Renal cortical epithelial cell (primary cell): ENCODE data around the gene SLC4A9. TPM values are rescaled to one million over a fixed set of nuclear protein-coding genes. Genes with fewer than 3 reads are reported as not detected.
A peak's percentile ranks its signal among the peaks of the same experiment; 100 is the strongest.
"Not testable (repeated sequence)": the region's sequence is repeated elsewhere in the genome, so short reads cannot be mapped to it uniquely, and the experiment has no call there.

Experiments used
- DNase-seq: peaks from one replicate; pipeline ENCODE4 v3.0.0-alpha.2; 2011; ENCODE audit warnings: low read depth
- total RNA-seq: library from RNA; depleted of rRNA; stranded (reverse); fragments of >200 nt; gene quantifications from 2 replicates; pipeline ENCODE4 v1.2.3, GENCODE V29; 2014

Gene SLC4A9
- total RNA-seq, 1 donor from 2014 or later: not detected

GRCh38 chr5:140401362-140402257, 41.6 kb downstream of the SLC4A9 start, which contains the start of gene ANKHD1:
Gene ANKHD1, plus strand, starts transcription at chr5:140401833. Its CDS starts 135 bp downstream, at chr5:140401968.
- DNase-seq: peak; percentile 100

DNA sequence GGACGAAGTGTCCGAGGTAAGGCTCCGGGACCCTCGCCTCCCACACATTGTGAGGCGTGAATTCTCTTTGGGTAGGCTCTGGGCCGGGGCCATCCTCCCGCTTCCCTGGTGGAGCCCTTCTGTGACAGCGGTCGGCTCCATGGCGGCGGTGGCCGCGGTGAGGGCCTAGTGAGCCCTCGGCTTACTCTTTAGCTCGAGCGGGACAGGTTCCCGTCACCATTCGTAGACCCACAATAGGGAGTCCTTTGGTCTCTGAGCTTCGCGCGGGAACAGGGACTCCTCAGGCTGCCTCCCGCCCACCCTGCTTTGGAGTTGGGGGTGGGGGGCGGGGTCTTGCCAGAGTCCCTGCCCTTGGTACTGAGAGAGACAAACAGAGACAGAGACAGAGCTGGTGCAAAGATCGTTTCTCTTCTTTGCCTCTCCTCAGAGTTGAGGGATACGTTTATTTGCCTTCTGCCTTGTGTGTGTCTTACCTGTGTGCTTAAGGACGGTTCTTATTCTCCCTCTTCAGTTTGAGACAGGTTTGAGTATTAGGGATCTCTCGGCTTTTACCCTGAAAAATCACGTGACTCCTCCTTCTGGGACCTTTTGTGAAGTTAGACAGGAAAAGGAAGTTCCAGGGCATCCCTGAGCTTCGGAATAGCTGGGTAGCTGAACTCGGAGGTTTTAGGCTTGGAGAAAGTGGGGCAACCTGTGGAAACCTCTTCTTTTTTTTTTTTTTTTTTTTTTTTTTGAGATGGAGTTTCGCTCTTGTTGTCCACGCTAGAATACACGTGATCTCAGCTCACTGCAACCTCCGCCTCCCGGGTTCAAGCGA, 42.5 kb downstream of the SLC4A9 start:
- peak; percentile 43 for DNase-seq

DNA sequence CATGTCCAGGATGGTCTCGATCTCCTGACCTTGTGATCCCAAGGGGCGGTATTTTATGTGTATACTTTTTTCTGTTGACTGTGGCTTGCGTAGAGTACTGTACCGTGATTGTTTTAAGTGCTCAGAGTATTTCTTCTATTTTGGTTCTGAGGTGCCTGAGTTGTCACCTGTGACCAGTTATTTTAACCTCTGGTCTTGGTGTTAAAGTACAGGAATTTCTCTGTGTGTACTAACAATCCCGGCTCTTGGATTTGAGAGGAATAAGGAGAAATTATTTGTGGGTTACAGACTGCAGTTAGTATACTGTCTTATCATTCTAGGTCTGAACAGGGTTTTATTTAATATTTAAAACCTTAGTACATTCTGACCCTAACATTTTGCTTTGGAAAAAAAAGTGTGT, 43.6 kb downstream of the SLC4A9 start:
- DNase-seq: peak; percentile 7

- peak; percentile 79 for DNase-seq
Observed at GRCh38 chr5:140408750-140409241, 48.8 kb downstream of the SLC4A9 start.

GRCh38 chr5:140413230-140413629, 53.2 kb downstream of the SLC4A9 start:
- DNase-seq: no peak

- no peak for DNase-seq
Observed at GRCh38 chr5:140417235-140417634, 57.2 kb downstream of the SLC4A9 start.

GRCh38 chr5:140418862-140419520, 59.0 kb downstream of the SLC4A9 start:
- DNase-seq: no peak

DNA sequence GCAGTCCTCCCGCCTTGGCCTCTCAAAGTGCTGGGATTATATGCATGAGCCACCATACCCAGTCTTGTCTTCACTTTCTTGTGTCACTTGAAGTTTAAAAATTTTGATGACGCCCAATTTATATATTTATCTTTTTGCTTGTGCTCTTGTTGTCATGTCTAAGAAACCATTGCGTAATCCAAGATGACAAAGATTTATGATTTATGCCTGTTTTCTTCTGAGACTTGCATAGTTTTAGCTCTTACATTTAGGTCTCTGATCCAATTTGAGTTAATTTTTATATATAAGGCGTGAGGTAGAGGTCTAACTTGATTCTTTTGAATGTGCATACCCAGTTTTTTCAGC, 60.2 kb downstream of the SLC4A9 start:
- no peak for DNase-seq

GRCh38 chr5:140420665-140421361, 60.8 kb downstream of the SLC4A9 start:
- no peak for DNase-seq

DNA sequence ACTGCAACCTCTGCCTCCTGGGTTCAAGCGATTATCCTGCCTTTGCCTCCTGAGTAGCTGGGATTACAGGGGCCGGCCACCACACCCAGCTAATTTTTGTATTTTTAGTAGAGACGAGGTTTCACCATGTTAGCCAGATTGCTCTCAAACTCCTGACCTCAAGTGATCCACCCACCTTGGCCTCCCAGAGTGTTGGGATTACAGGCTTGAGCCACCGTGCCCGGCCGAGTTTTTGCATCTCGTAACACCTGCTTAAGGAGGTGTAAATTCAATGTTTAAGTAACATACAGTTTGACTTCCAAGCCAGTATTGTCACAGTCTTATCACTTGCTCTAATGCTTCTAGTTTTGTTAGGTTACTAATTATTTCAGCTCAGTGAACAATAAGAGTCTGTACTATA, 61.4 kb downstream of the SLC4A9 start:
- not testable (repeated sequence) for DNase-seq

- DNase-seq: no peak
Observed at GRCh38 chr5:140423609-140424008, 63.6 kb downstream of the SLC4A9 start.

GRCh38 chr5:140424135-140424534, 64.1 kb downstream of the SLC4A9 start:
- DNase-seq: no peak

Other genes starting within 250 kb of the SLC4A9 start
- 6.1 and 22.4 TPM in 2 replicates for gene PURA, start 246.1 kb upstream of the SLC4A9 start, total RNA-seq
- gene IGIP, start 234.3 kb upstream of the SLC4A9 start, total RNA-seq: 4.5 and 17.2 TPM in 2 replicates
- 27.0 and 30.0 TPM in 2 replicates for gene CYSTM1, start 185.0 kb upstream of the SLC4A9 start, total RNA-seq
- 76.4 and 107 TPM in 2 replicates for gene PFDN1, start 57.1 kb upstream of the SLC4A9 start, total RNA-seq
- 23.4 and 52.8 TPM in 2 replicates for gene HBEGF, start 13.6 kb upstream of the SLC4A9 start, total RNA-seq
- gene ANKHD1, start 41.6 kb downstream of the SLC4A9 start, total RNA-seq: 36.1 and 81.5 TPM in 2 replicates
- gene EIF4EBP3, start 187.5 kb downstream of the SLC4A9 start, total RNA-seq: 0.17 and 0.80 TPM in 2 replicates
- 28.2 and 48.1 TPM in 2 replicates for gene SRA1, start 197.3 kb downstream of the SLC4A9 start, total RNA-seq
- 5.2 and 21.5 TPM in 2 replicates for gene APBB3, start 204.4 kb downstream of the SLC4A9 start, total RNA-seq
- 28.7 and 85.2 TPM in 2 replicates for gene SLC35A4, start 204.6 kb downstream of the SLC4A9 start, total RNA-seq